Vagina (tissue), 2 donors: Measurements from ENCODE around the gene CNTF. TPM values are rescaled to one million over a fixed set of nuclear protein-coding genes. Genes with fewer than 3 reads are reported as not detected.

Source experiments
- DNase-seq, 2 donors: peaks; one replicate each; pipeline ENCODE4 v3.0.0-alpha.2; 2017; ENCODE audit errors: extremely low spot score in 2 of 2
- H3K27ac ChIP-seq: fragments of 200-600 bp; sonication (generic); one replicate; pipeline ENCODE4 v1.5.1; 2019
- H3K27me3 ChIP-seq: fragments of 200-600 bp; sonication (generic); one replicate; pipeline ENCODE4 v1.5.1; 2019
- H3K36me3 ChIP-seq, 2 donors: fragments of 200-600 bp; sonication (generic); one replicate each; pipeline ENCODE4 v1.5.1; 2017 to 2019
- H3K4me1 ChIP-seq: fragments of 200-600 bp; sonication (generic); one replicate; pipeline ENCODE4 v1.5.1; 2019
- H3K4me3 ChIP-seq, 2 donors: fragments of 200-600 bp; sonication (generic); 1 replicate in 1 of 2; 2 replicates in 1 of 2; pipeline ENCODE4 v1.5.1; 2016 to 2019
- H3K9me3 ChIP-seq: fragments of 200-600 bp; sonication (generic); one replicate; pipeline ENCODE4 v1.5.1; 2019
- POLR2A ChIP-seq, 2 donors: fragments of 450-650 bp; IDR thresholded peaks; one replicate each; pipeline ENCODE4 v1.6.1; 2017; ENCODE audit warnings: antibody characterized with exemption in 2 of 2, mild to moderate bottlenecking in 2 of 2, moderate library complexity in 2 of 2
- POLR2AphosphoS5 ChIP-seq, 2 donors: sonication (generic); formaldehyde crosslinking; IDR thresholded peaks; one replicate each; pipeline ENCODE4 v1.9.0; 2017; ENCODE audit warnings: antibody characterized with exemption in 2 of 2, mild to moderate bottlenecking in 2 of 2, low read depth in 1 of 2; ENCODE audit not compliant: insufficient read depth in 1 of 2
- intact Hi-C: fragments of 100-400 bp; cut with DNase I; formaldehyde crosslinking; loops from one replicate; pipeline ENCODE4 v1.15.1; 2023
- total RNA-seq: library from RNA; depleted of rRNA; stranded (reverse); fragments of >200 nt; gene quantifications from one replicate; pipeline ENCODE4 v1.2.3, GENCODE V29; 2016
- TF ChIP-seq, protein P1 (sequence below), 3 experiments: fragments of 450-650 bp in 2 of 3; fragments of 200-600 bp in 1 of 3; sonication (generic) in 1 of 3; IDR thresholded peaks; one replicate each; pipeline ENCODE4 v1.5.1; 2017 to 2019; ENCODE audit warnings: antibody characterized with exemption in 3 of 3, mild to moderate bottlenecking in 2 of 3, moderate library complexity in 2 of 3

Gene CNTF
- total RNA-seq, 1 donor from 2014 or later = not detected

DNA sequence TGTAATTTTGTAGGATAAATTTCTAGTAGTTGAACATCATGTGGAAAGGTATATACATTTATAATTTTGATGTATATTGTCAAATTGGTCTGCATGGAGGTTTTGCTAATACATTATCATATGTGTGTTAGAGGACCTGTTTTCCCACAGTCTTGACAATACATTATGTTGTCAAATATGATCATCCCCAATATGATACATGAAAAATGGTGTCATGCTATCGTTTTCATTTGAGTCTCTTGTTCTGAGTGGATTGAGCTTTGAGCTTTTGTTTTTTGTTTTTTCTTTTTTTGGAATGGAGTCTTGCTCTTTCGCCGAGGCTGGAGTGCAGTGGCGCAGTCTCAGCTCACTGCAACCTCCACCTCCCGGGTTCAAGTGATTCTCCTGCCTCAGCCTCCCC, 14.1 kb upstream of the CNTF start:
- peaks cover 0 to 36% of the 10 kb centered on the region in 2 donors for H3K36me3 ChIP-seq
- DNase-seq = no peak
- H3K9me3 ChIP-seq = no peaks in the 10 kb centered on the region
- no peak overlapping the region for H3K27ac ChIP-seq
- TF ChIP-seq POLR2AphosphoS5 (IDR thresholded peaks at IDR 0.05; ENCODE audit: insufficient read depth in 1 of 2, low read depth in 1 of 2) = no peak
- H3K4me1 ChIP-seq = peaks cover 11% of the 10 kb centered on the region
- H3K4me3 ChIP-seq = no peak overlapping the region
- H3K27me3 ChIP-seq = no peaks in the 10 kb centered on the region
- intact Hi-C loops = no loop called here

DNA sequence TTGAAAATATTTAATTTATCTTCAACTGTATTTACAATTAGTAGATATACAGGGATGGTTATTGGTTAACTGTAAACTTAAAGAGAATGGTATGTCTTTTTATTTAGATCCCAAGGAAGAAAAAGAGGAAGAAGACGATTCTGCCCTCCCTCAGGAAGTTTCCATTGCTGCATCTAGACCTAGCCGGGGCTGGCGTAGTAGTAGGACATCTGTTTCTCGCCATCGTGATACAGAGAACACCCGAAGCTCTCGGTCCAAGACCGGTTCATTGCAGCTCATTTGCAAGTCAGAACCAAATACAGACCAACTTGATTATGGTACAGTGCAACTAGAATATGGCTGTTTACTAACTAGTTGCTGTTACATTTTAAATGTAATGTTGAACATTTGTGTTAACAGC, 12.7 kb upstream of the CNTF start:
- no peak for DNase-seq
- Histone ChIP-seq H3K9me3 (no peaks in the 10 kb centered on the region), H3K4me3 (no peak overlapping the region), H3K27ac (no peak overlapping the region), H3K27me3 (no peaks in the 10 kb centered on the region), H3K36me3 (peaks cover 0 to 50% of the 10 kb centered on the region in 2 donors), H3K4me1 (peaks cover 10% of the 10 kb centered on the region)
- TF ChIP-seq POLR2A (IDR thresholded peaks at IDR 0.05) = no peak
- no peak for TF ChIP-seq POLR2AphosphoS5 (IDR thresholded peaks at IDR 0.05; ENCODE audit: insufficient read depth in 1 of 2, low read depth in 1 of 2)
- TF ChIP-seq, protein P1, sequence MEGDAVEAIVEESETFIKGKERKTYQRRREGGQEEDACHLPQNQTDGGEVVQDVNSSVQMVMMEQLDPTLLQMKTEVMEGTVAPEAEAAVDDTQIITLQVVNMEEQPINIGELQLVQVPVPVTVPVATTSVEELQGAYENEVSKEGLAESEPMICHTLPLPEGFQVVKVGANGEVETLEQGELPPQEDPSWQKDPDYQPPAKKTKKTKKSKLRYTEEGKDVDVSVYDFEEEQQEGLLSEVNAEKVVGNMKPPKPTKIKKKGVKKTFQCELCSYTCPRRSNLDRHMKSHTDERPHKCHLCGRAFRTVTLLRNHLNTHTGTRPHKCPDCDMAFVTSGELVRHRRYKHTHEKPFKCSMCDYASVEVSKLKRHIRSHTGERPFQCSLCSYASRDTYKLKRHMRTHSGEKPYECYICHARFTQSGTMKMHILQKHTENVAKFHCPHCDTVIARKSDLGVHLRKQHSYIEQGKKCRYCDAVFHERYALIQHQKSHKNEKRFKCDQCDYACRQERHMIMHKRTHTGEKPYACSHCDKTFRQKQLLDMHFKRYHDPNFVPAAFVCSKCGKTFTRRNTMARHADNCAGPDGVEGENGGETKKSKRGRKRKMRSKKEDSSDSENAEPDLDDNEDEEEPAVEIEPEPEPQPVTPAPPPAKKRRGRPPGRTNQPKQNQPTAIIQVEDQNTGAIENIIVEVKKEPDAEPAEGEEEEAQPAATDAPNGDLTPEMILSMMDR (IDR thresholded peaks at IDR 0.05) = no peak
- intact Hi-C loops = no loop called here

DNA sequence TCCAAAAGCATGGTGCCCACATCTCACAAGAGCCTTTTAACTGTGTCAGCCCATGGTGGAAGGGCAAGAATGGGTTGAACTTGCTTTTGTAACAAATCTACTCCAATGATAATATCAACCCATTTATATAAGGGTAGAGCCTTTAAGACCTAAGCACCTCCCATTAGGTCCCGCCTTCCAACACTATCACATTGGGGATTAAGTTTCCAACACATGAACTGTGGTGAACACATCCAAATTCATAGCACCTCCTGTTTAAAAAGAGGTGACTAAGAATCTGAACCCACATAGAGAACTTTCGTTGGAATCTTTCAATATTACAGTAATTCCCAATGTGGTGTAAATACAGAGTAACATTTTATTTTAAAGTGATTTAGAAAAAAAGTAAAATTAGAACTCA, 9.2 kb upstream of the CNTF start:
- Histone ChIP-seq H3K4me3 (no peak overlapping the region), H3K36me3 (peaks cover 0 to 82% of the 10 kb centered on the region in 2 donors), H3K27me3 (no peaks in the 10 kb centered on the region), H3K27ac (no peak overlapping the region), H3K9me3 (no peaks in the 10 kb centered on the region), H3K4me1 (peaks cover 11% of the 10 kb centered on the region)
- DNase-seq = no peak
- intact Hi-C loops = no loop called here
- TF ChIP-seq, protein P1 (IDR thresholded peaks at IDR 0.05) = no peak
- TF ChIP-seq POLR2AphosphoS5 (IDR thresholded peaks at IDR 0.05; ENCODE audit: insufficient read depth in 1 of 2, low read depth in 1 of 2) (no peak), POLR2A (IDR thresholded peaks at IDR 0.05) (no peak)

DNA sequence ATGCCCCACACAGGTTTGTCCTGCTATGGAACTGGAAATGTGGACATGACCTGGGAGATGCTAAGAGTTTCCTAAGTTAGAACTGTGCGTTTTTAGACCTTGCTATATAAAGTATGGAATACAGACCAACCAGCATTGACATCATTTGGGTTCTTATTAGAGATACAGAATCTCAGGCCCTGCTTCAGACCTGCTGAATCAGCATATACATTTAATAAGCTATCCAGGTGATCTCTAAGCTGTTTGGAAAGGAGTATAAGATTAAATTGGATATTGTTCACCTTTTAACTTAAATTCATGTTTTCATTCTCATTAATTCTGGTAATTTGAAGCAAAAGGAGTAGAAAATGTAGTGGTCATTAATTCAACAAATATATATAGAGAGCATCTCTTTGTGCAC, 6.9 kb upstream of the CNTF start:
- Histone ChIP-seq H3K27ac (no peak overlapping the region), H3K4me1 (peaks cover 11% of the 10 kb centered on the region), H3K36me3 (peaks cover 0 to 97% of the 10 kb centered on the region in 2 donors), H3K4me3 (no peak overlapping the region), H3K27me3 (no peaks in the 10 kb centered on the region), H3K9me3 (no peaks in the 10 kb centered on the region)
- DNase-seq = no peak
- TF ChIP-seq POLR2A (IDR thresholded peaks at IDR 0.05) (no peak), POLR2AphosphoS5 (IDR thresholded peaks at IDR 0.05; ENCODE audit: insufficient read depth in 1 of 2, low read depth in 1 of 2) (no peak)
- TF ChIP-seq, protein P1 (IDR thresholded peaks at IDR 0.05) = no peak
- intact Hi-C loops = no loop called here

DNA sequence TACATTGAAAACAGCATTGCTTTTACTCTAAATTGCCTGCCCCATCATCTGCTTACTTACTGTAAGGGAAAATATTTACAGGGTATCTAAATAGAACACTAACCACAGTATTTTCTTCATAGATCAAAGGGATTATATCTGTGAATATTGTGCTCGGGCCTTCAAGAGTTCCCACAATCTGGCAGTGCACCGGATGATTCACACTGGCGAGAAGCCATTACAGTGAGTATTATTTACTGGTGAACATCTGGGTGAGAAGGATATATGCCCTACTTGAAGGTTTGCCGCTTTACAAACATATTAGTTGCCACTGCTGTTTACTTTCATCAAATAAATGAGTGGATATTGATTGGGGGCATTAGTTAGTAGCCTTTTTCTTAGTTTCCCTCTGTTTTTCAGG, 5.9 kb upstream of the CNTF start:
- no peak overlapping the region for H3K27ac ChIP-seq
- no peak for DNase-seq
- intact Hi-C loops = no loop called here

More for the DNA sequence above, 5.9 kb upstream of the CNTF start:
- H3K4me1 ChIP-seq = peaks cover 11% of the 10 kb centered on the region
- H3K4me3 ChIP-seq = no peak overlapping the region
- no peaks in the 10 kb centered on the region for H3K27me3 ChIP-seq
- TF ChIP-seq POLR2AphosphoS5 (IDR thresholded peaks at IDR 0.05; ENCODE audit: insufficient read depth in 1 of 2, low read depth in 1 of 2) (no peak), POLR2A (IDR thresholded peaks at IDR 0.05) (no peak)
- TF ChIP-seq, protein P1 (IDR thresholded peaks at IDR 0.05) = no peak
- peaks cover 0 to 87% of the 10 kb centered on the region in 2 donors for H3K36me3 ChIP-seq
- H3K9me3 ChIP-seq = no peaks in the 10 kb centered on the region
